Fibroblast of lung (primary cell): ENCODE results near the gene ABCD1. TPM values are rescaled to one million over a fixed set of nuclear protein-coding genes. Genes with fewer than 3 reads are reported as not detected.
"Not testable (repeated sequence)": the region's sequence is repeated elsewhere in the genome, so short reads cannot be mapped to it uniquely, and the experiment has no call there.

Source experiments
- DNase-seq, 2 donors: peaks; one replicate each; pipeline versions ENCODE4 v3.0.0 to v3.0.0-alpha.2; 2010; ENCODE audit warnings: low read depth in 2 of 2
- H2AFZ ChIP-seq: 2 replicates; pipeline ENCODE4 v1.5.1; 2012; ENCODE audit warnings: low read length, control low read depth, inconsistent platforms
- H3K27ac ChIP-seq: 2 replicates; pipeline ENCODE4 v1.5.1; 2011; ENCODE audit warnings: low read length, control low read depth; ENCODE audit not compliant: insufficient read depth
- H3K27me3 ChIP-seq: 2 replicates; pipeline ENCODE4 v1.5.1; 2011; ENCODE audit warnings: mild to moderate bottlenecking, low read length; ENCODE audit not compliant: control insufficient read depth, insufficient read depth
- H3K36me3 ChIP-seq: 2 replicates; pipeline ENCODE4 v1.5.1; 2011; ENCODE audit warnings: low read length; ENCODE audit not compliant: control insufficient read depth, insufficient read depth
- H3K4me1 ChIP-seq: 2 replicates; pipeline ENCODE4 v1.5.1; 2011; ENCODE audit warnings: low read length; ENCODE audit not compliant: control insufficient read depth, insufficient read depth; ENCODE audit errors: extremely low read depth
- H3K4me2 ChIP-seq: 2 replicates; pipeline ENCODE4 v1.5.1; 2011; ENCODE audit warnings: low read length, control low read depth; ENCODE audit not compliant: insufficient read depth; ENCODE audit errors: extremely low read depth
- H3K4me3 ChIP-seq, 4 experiments: fragments of 200-600 bp in 1 of 4; sonication (generic) in 1 of 4; replicated peaks in 1 of 4; 2 replicates each; pipeline ENCODE4 v1.5.1; 2011 to 2016; ENCODE audit warnings: low read length in 4 of 4, low read depth in 3 of 4, mild to moderate bottlenecking in 3 of 4, control low read depth in 2 of 4, inconsistent platforms in 1 of 4, mixed read lengths in 1 of 4; ENCODE audit not compliant: insufficient read depth in 1 of 4; ENCODE audit errors: control extremely low read depth in 1 of 4
- H3K79me2 ChIP-seq: 2 replicates; pipeline ENCODE4 v1.5.1; 2012; ENCODE audit warnings: mild to moderate bottlenecking, low read length, inconsistent platforms; ENCODE audit not compliant: control insufficient read depth, insufficient read depth
- H3K9ac ChIP-seq: 2 replicates; pipeline ENCODE4 v1.5.1; 2011; ENCODE audit warnings: mild to moderate bottlenecking, low read length, control low read depth; ENCODE audit not compliant: insufficient read depth
- H3K9me3 ChIP-seq: 2 replicates; pipeline ENCODE4 v1.5.1; 2012; ENCODE audit warnings: low read depth, low read length; ENCODE audit not compliant: control insufficient read depth, insufficient read depth
- H4K20me1 ChIP-seq: 2 replicates; pipeline ENCODE4 v1.5.1; 2011; ENCODE audit warnings: low read length; ENCODE audit not compliant: control insufficient read depth, insufficient read depth; ENCODE audit errors: extremely low read depth
- CTCF ChIP-seq, 2 donors: IDR thresholded peaks in 1 of 2; conservative IDR thresholded peaks in 1 of 2; 1 replicate in 1 of 2; 2 replicates in 1 of 2; pipeline ENCODE4 v1.5.1; 2011 to 2012; ENCODE audit warnings: low read length in 2 of 2, control low read depth in 1 of 2, inconsistent platforms in 1 of 2, low read depth in 1 of 2, mild to moderate bottlenecking in 1 of 2
- EZH2 ChIP-seq: IDR thresholded peaks from 2 replicates; pipeline ENCODE4 v1.5.1; 2012; ENCODE audit warnings: low read length, control low read depth, mild to moderate bottlenecking; ENCODE audit errors: missing control alignments
- polyA plus RNA-seq, 2 donors: library from polyadenylated mRNA; depleted of rRNA in 1 of 2; stranded (reverse) in 1 of 2; unstranded in 1 of 2; fragments of >200 nt; gene quantifications; 2 replicates each; pipeline ENCODE4 v1.2.1, GENCODE V29; 2011 to 2012; ENCODE audit warnings: missing spikeins in 1 of 2
- total RNA-seq: library from RNA; depleted of rRNA; stranded (reverse); fragments of >200 nt; gene quantifications from 2 replicates; pipeline ENCODE4 v1.2.1, GENCODE V29; 2014

The ABCD1 gene
- total and polyA plus RNA-seq, 2 donors (not counting 1 experiment from before 2014, with no cell fraction given), result 4.0 to 12.7 TPM

- Histone ChIP-seq H3K4me3 (no peak overlapping the region), H3K9ac (no peak overlapping the region), H3K27ac (no peak overlapping the region), H3K79me2 (no peaks in the 10 kb centered on the region), H3K36me3 (no peaks in the 10 kb centered on the region), H3K27me3 (no peaks in the 10 kb centered on the region), H3K4me1 (no peaks in the 10 kb centered on the region), H3K9me3 (no peaks in the 10 kb centered on the region), H4K20me1 (no peaks in the 10 kb centered on the region), H3K4me2 (no peak overlapping the region), H2AFZ (no peak overlapping the region)
- no peak for DNase-seq
- TF ChIP-seq EZH2 (no peak), CTCF (conservative IDR thresholded peaks at IDR 0.05 in 1 of 2, IDR thresholded peaks at IDR 0.05 in 1 of 2; ENCODE audit: low read depth in 1 of 2, low read length in 2 of 2) (no peak)
These were observed 32.0 kb upstream of the ABCD1 start for GRCh38 chrX:153692611-153693156.

- H4K20me1 ChIP-seq, result no peaks in the 10 kb centered on the region
- DNase-seq, result no peak
These were observed 31.2 kb upstream of the ABCD1 start for GRCh38 chrX:153693216-153694086.

GRCh38 chrX:153694256-153694655, 30.4 kb upstream of the ABCD1 start:
- not testable (repeated sequence) for H3K4me1 ChIP-seq, DNase-seq, H3K9me3 ChIP-seq, H2AFZ ChIP-seq, H3K27ac ChIP-seq, H3K9ac ChIP-seq, H3K4me2 ChIP-seq, H3K27me3 ChIP-seq, H3K36me3 ChIP-seq, H3K79me2 ChIP-seq, H4K20me1 ChIP-seq, H3K4me3 ChIP-seq

More at GRCh38 chrX:153693216-153694086, 31.2 kb upstream of the ABCD1 start:
- Histone ChIP-seq H3K27ac (no peak overlapping the region), H3K4me1 (no peaks in the 10 kb centered on the region), H3K4me2 (no peak overlapping the region), H3K9ac (no peak overlapping the region), H3K9me3 (no peaks in the 10 kb centered on the region), H3K27me3 (no peaks in the 10 kb centered on the region), H2AFZ (no peak overlapping the region), H3K4me3 (no peak overlapping the region), H3K79me2 (no peaks in the 10 kb centered on the region), H3K36me3 (no peaks in the 10 kb centered on the region)
- TF ChIP-seq EZH2 (no peak), CTCF (conservative IDR thresholded peaks at IDR 0.05 in 1 of 2, IDR thresholded peaks at IDR 0.05 in 1 of 2; ENCODE audit: low read depth in 1 of 2, low read length in 2 of 2) (no peak)
